ENCODE results near the gene RNF187. TPM values are rescaled to one million over a fixed set of nuclear protein-coding genes. Genes with fewer than 3 reads are reported as not detected.

Gene RNF187
- total and polyA plus RNA-seq, 10 of the 15 experiments (the other 5 are each of a cell fraction or from before 2014, with no cell fraction given), result 2.6 to 116 (median 29.5) TPM

GRCh38 chr1:228452194-228453021 is 34.8 kb upstream of the RNF187 start:
- H3K9me3 ChIP-seq (replicated peaks; ENCODE audit: control insufficient read depth, insufficient read depth, low read length), result no peaks in the 10 kb centered on the region
- ChIA-PET POLR2A (no interaction called here), CTCF (no interaction called here), RAD21 (ENCODE audit: unreplicated experiment) (no interaction called here), SMC1A (ENCODE audit: uncharacterized antibody, unreplicated experiment) (no interaction called here)
- no peak overlapping the region for H3K4me2 ChIP-seq (ENCODE audit: control insufficient read depth, insufficient read depth)
- no peaks in the 10 kb centered on the region for H3K36me3 ChIP-seq (ENCODE audit: control insufficient read depth in 2 of 2, insufficient read depth in 2 of 2, low read length in 1 of 2)
- DNase-seq (ENCODE audit: low read depth, low spot score) (no peak), ATAC-seq (no peak), FAIRE-seq (no peak)
- no peak overlapping the region for H3K27ac ChIP-seq (ENCODE audit: control insufficient read depth, insufficient read depth)
- H2AFZ ChIP-seq (ENCODE audit: control insufficient read depth, low read depth, low read length), result no peak overlapping the region
- no TSS peak for BruUV-seq (replicated peaks)
- H3K9ac ChIP-seq (ENCODE audit: control insufficient read depth, insufficient read depth, low read length), result no peak overlapping the region
- peaks cover 11% of the 10 kb centered on the region for H3K79me2 ChIP-seq (ENCODE audit: control insufficient read depth, insufficient read depth, low read length)
- no peaks in the 10 kb centered on the region for H3K27me3 ChIP-seq (replicated peaks in 1 of 2; ENCODE audit: control insufficient read depth in 2 of 2, insufficient read depth in 2 of 2, low read length in 1 of 2)
- in situ Hi-C loops (cut with MboI), result no loop called here
- no peak overlapping the region for H3K4me3 ChIP-seq
- WGBS (ENCODE audit: insufficient coverage, insufficient replicate concordance, low lambda C conversion rate, missing lambda C conversion rate), result 65% methylated on average over 7 of the region's 10 CpGs
- TF ChIP-seq MEF2B (IDR thresholded peaks at IDR 0.05; ENCODE audit: partially characterized antibody, poor library complexity, severe bottlenecking) (no peak), NR2F1 (conservative IDR thresholded peaks at IDR 0.05) (peak; percentile 52; the same call in 1 of the 2 replicates)
- no peaks in the 10 kb centered on the region for H3K4me1 ChIP-seq (ENCODE audit: control insufficient read depth, insufficient read depth, low read length)
- no peaks in the 10 kb centered on the region for H4K20me1 ChIP-seq (ENCODE audit: control insufficient read depth, insufficient read depth)
- intact Hi-C loops (cut with micrococcal nuclease; ENCODE audit: unreplicated experiment), result no loop called here

GRCh38 chr1:228453022-228453560 is 34.1 kb upstream of the RNF187 start:
- in situ Hi-C loops (cut with MboI), result no loop called here
- POLR2A ChIA-PET, result no interaction called here
- H3K36me3 ChIP-seq (ENCODE audit: control insufficient read depth in 2 of 2, insufficient read depth in 2 of 2, low read length in 1 of 2), result no peaks in the 10 kb centered on the region
- H3K27me3 ChIP-seq (replicated peaks in 1 of 2; ENCODE audit: control insufficient read depth in 2 of 2, insufficient read depth in 2 of 2, low read length in 1 of 2), result no peaks in the 10 kb centered on the region
- no peak overlapping the region for H2AFZ ChIP-seq (ENCODE audit: control insufficient read depth, low read depth, low read length)
- FAIRE-seq (no peak), ATAC-seq (no peak), DNase-seq (ENCODE audit: low read depth, low spot score) (no peak)
- peaks cover 11% of the 10 kb centered on the region for H3K79me2 ChIP-seq (ENCODE audit: control insufficient read depth, insufficient read depth, low read length)
- BruUV-seq (replicated peaks), result no TSS peak
- RAD21 ChIA-PET (ENCODE audit: unreplicated experiment), result no interaction called here
- no peak overlapping the region for H3K27ac ChIP-seq (ENCODE audit: control insufficient read depth, insufficient read depth)
- intact Hi-C loops (cut with micrococcal nuclease; ENCODE audit: unreplicated experiment), result no loop called here
- H3K9ac ChIP-seq (ENCODE audit: control insufficient read depth, insufficient read depth, low read length), result no peak overlapping the region
- H3K4me1 ChIP-seq (ENCODE audit: control insufficient read depth, insufficient read depth, low read length), result no peaks in the 10 kb centered on the region
- CTCF ChIA-PET, result interaction anchor here (0.6 kb wide), 1 partner anchor 348 kb away, joined by 3 read pairs; no protein-coding TSS in a partner anchor
- H3K4me2 ChIP-seq (ENCODE audit: control insufficient read depth, insufficient read depth), result no peak overlapping the region; the same call in 1 of the 2 replicates
- H4K20me1 ChIP-seq (ENCODE audit: control insufficient read depth, insufficient read depth), result no peaks in the 10 kb centered on the region
- WGBS (ENCODE audit: insufficient coverage, insufficient replicate concordance, low lambda C conversion rate, missing lambda C conversion rate), result 70% methylated on average over 10 of the region's 10 CpGs
- no peaks in the 10 kb centered on the region for H3K9me3 ChIP-seq (replicated peaks; ENCODE audit: control insufficient read depth, insufficient read depth, low read length)
- H3K4me3 ChIP-seq, result no peak overlapping the region
- SMC1A ChIA-PET (ENCODE audit: uncharacterized antibody, unreplicated experiment), result no interaction called here
- TF ChIP-seq SRF (IDR thresholded peaks at IDR 0.05; ENCODE audit: low read depth in 2 of 2, low read length in 2 of 2) (no peak), NBN (IDR thresholded peaks at IDR 0.05) (no peak), TCF7 (IDR thresholded peaks at IDR 0.05; ENCODE audit: borderline replicate concordance) (no peak), ZBTB11 (CRISPR knock-in tag; IDR thresholded peaks at IDR 0.05) (no peak), REST (IDR thresholded peaks at IDR 0.05; ENCODE audit: low read depth, low read length) (peak; percentile 12; the same call in 1 of the 2 replicates), PAX8 (IDR thresholded peaks at IDR 0.05) (no peak), BHLHE40 (IDR thresholded peaks at IDR 0.05; ENCODE audit: borderline replicate concordance in 1 of 2, low read depth in 2 of 2, low read length in 1 of 2) (no peak)
